Pancreas (tissue), 10 donors: ENCODE results near the gene OSBPL3. TPM values are rescaled to one million over a fixed set of nuclear protein-coding genes. Genes with fewer than 3 reads are reported as not detected.

ENCODE experiments used
- ATAC-seq, 4 donors: fragments of 200-7000 bp; cut with Tn5 transposase; one replicate each; pipeline versions ENCODE4 v1.8.0 to v1.9.1; 2020; ENCODE audit warnings: mild to moderate bottlenecking in 4 of 4, moderate library complexity in 4 of 4
- DNase-seq, 6 donors: peaks; one replicate each; pipeline ENCODE4 v3.0.0-alpha.2; 2020
- FAIRE-seq: peaks from 2 replicates; lab custom pipeline; 2012; peaks lifted over from hg19 to GRCh38; lab: Jason Lieb, UNC
- H3K27ac ChIP-seq, 4 donors: fragments of 200-600 bp; sonication (generic); 1 replicate in 3 of 4; 2 replicates in 1 of 4; pipeline versions ENCODE4 v1.5.0 to v1.8.0; 2020
- H3K27me3 ChIP-seq, 4 donors: fragments of 200-600 bp; one replicate each; pipeline ENCODE4 v1.8.0; 2021
- H3K36me3 ChIP-seq, 3 donors: fragments of 200-600 bp; sonication (generic) in 1 of 3; one replicate each; pipeline versions ENCODE4 v1.5.0 to v1.8.0; 2020 to 2021
- H3K4me1 ChIP-seq, 3 donors: fragments of 200-600 bp; one replicate each; pipeline ENCODE4 v1.8.0; 2021
- H3K4me3 ChIP-seq, 4 donors: fragments of 200-600 bp; sonication (generic) in 2 of 4; one replicate each; pipeline versions ENCODE4 v1.5.0 to v1.8.0; 2020 to 2021
- H3K9me3 ChIP-seq, 4 donors: fragments of 200-600 bp; one replicate each; pipeline ENCODE4 v1.8.0; 2021
- CTCF ChIP-seq, 4 donors: fragments of 200-600 bp; sonication (generic) in 3 of 4; IDR thresholded peaks; one replicate each; pipeline versions ENCODE4 v1.5.0 to v1.8.0; 2021; ENCODE audit warnings: antibody characterized with exemption in 4 of 4
- WGBS, 2 donors: extraction: QIAGEN DNeasy Blood & Tissue Kit; methylation state at CpG; one replicate each; pipeline ENCODE4 v1.1.7; 2013; 5-methylcytosine and 5-hydroxymethylcytosine counted together
- intact Hi-C, 3 donors: fragments of 100-400 bp; cut with DNase I; formaldehyde crosslinking; loops; one replicate each; pipeline versions ENCODE4 v1.11.1 to v1.14.2; 2022
- polyA plus RNA-seq, 2 donors: library from polyadenylated mRNA; stranded (reverse); fragments of 200-250 nt; gene quantifications; one replicate each; pipeline ENCODE4 v1.2.3, GENCODE V29; 2013
- total RNA-seq, 6 donors: library from RNA; stranded (reverse); fragmentation: NEBNext Ultra II Directional in 4 of 6; extraction: Animal tissue kit (Norgen Biotek cat#: 25700) in 4 of 6; gene quantifications; one replicate each; pipeline versions ENCODE4 v1.2.1 to v1.2.4, GENCODE V29; 2021 to 2023
- donor health status: healthy with polysubstance abuse.
- donor health status: DM: no; HTN: no; CAD: no; lungs with moderate emphysema.
- donor health status: DM: no; HTN: no; CAD: no.
- donor health status: control.
- donor health status: control.
- donor health status: Bipolar disorder and iron deficiency.
- donor health status: DM: yes; HTN: yes; CAD: no.
- donor health status: DM: no; HTN: no; CAD: no.
- donor health status: DM: no; HTN: no; CAD: no.
- donor health status: DM: yes; HTN: yes; CAD: no.

OSBPL3 gene
- total and polyA plus RNA-seq, 8 donors = 1.5 to 9.5 (median 3.9) TPM

GRCh38 chr7:24899905-24900304 is 80.1 kb downstream of the OSBPL3 start:
- DNase-seq = no peak
- Histone ChIP-seq H3K36me3 (no peaks in the 10 kb centered on the region), H3K4me3 (no peak overlapping the region), H3K27ac (no peak overlapping the region), H3K9me3 (no peaks in the 10 kb centered on the region), H3K4me1 (peaks cover 0 to 5% (median 4%) of the 10 kb centered on the region in 3 donors), H3K27me3 (no peaks in the 10 kb centered on the region)
- FAIRE-seq = no peak
- ATAC-seq = no peak
- no peak for TF ChIP-seq CTCF (IDR thresholded peaks at IDR 0.05)
- intact Hi-C loops = no loop called here
- 94 to 98% methylated on average over 4 of the region's 4 CpGs for WGBS, 2 donors

GRCh38 chr7:24899161-24899560 is 80.8 kb downstream of the OSBPL3 start:
- TF ChIP-seq CTCF (IDR thresholded peaks at IDR 0.05) = no peak
- H3K27me3 ChIP-seq = no peaks in the 10 kb centered on the region
- no peak overlapping the region for H3K4me3 ChIP-seq
- H3K27ac ChIP-seq = no peak overlapping the region
- H3K9me3 ChIP-seq = no peaks in the 10 kb centered on the region
- 91 to 100% methylated on average over 1 of the region's 1 CpG for WGBS, 2 donors
- peaks cover 0 to under 1% (median under 1%) of the 10 kb centered on the region in 3 donors for H3K4me1 ChIP-seq
- intact Hi-C loops = no loop called here
- FAIRE-seq (no peak), ATAC-seq (no peak), DNase-seq (no peak)
- H3K36me3 ChIP-seq = no peaks in the 10 kb centered on the region

- H3K36me3 ChIP-seq = no peaks in the 10 kb centered on the region
- no peaks in the 10 kb centered on the region for H3K4me1 ChIP-seq
- FAIRE-seq (no peak), ATAC-seq (no peak), DNase-seq (no peak)
- TF ChIP-seq CTCF (IDR thresholded peaks at IDR 0.05) = no peak
- no peak overlapping the region for H3K27ac ChIP-seq
- H3K4me3 ChIP-seq = no peak overlapping the region
- H3K27me3 ChIP-seq = no peaks in the 10 kb centered on the region
- H3K9me3 ChIP-seq = no peaks in the 10 kb centered on the region
- intact Hi-C loops = no loop called here
- WGBS, 2 donors = 92 to 98% methylated on average over 4 of the region's 4 CpGs
Measured at GRCh38 chr7:24898691-24899090, 81.3 kb downstream of the OSBPL3 start.

DNA sequence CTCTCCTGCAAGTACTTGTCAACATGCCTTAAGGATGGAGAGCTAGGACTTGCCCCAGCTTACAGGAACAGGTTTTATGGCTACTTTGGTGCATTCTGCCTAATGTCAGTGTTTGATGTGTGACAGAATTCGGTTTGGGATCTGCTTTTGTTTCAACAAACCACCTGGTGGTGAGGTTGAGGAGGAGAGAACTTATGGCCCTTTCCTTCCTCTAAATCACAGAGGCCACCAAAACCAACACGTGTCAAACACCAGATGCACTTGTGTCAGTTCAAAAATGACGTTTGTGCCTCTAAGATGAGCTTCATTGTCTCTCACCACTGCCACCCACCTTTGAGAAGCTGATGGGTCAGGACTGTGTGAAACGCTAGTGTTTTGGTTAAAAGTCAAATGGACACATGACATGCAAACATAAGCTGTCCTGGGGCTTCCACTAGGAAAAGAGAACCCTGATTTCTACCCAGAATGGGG is 83.9 kb downstream of the OSBPL3 start:
- Histone ChIP-seq H3K4me1 (no peaks in the 10 kb centered on the region), H3K36me3 (no peaks in the 10 kb centered on the region), H3K27ac (no peak overlapping the region), H3K4me3 (no peak overlapping the region), H3K27me3 (no peaks in the 10 kb centered on the region), H3K9me3 (no peaks in the 10 kb centered on the region)
- WGBS, 2 donors = 81% methylated on average over 4 of the region's 4 CpGs
- DNase-seq = no peak
- intact Hi-C loops = no loop called here
- FAIRE-seq = no peak
- TF ChIP-seq CTCF (IDR thresholded peaks at IDR 0.05) = no peak
- peak in 1 of 4 donors; percentile 18 for ATAC-seq

DNA sequence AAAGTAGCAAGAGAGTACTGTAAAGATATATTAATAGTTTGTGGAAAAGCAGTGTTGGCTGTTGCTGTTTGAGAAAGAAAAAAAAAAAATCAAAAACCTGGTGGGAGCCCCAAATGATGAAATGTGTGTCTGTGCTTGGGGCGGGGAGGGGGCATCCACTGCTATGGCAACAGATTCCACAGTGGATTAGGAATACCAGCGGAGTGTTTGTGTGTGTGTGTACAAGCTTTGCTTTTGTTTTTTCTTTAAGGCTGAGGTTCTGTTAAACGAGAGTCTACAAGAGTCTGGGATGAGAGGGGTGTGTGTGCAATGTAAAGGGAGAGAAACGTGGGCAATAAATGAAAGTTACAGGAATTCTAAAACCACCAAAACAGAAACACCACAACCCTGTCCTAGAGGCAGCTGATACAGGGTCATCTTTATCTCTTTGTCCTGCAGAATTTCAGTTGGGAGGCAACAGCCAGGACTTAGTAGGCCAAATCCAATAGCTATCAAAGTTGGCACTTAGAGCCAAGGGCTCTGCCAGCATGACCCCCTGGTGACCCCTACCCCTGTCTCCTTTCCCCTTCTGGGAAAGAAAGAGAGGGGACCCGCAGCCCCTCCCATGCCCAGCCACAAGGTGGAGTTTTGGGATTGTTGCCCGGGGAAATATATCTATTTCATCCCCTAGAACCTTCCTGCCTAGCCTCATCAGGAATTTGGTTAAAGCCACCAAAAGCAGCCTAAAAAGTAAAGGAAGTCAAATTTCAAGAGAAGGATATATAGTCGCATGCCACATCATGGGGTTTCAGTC is 85.4 kb downstream of the OSBPL3 start:
- no peaks in the 10 kb centered on the region for H3K36me3 ChIP-seq
- no peak overlapping the region for H3K27ac ChIP-seq
- 78 to 82% methylated on average over 7 of the region's 7 CpGs for WGBS, 2 donors
- H3K4me3 ChIP-seq = no peak overlapping the region
- no peaks in the 10 kb centered on the region for H3K4me1 ChIP-seq
- DNase-seq (no peak), FAIRE-seq (no peak), ATAC-seq (peak in 2 of 4 donors; percentile 49 to 58)
- intact Hi-C loops = no loop called here
- TF ChIP-seq CTCF (IDR thresholded peaks at IDR 0.05) = peak in 2 of 4 donors; percentile 6 to 9
- H3K9me3 ChIP-seq = no peaks in the 10 kb centered on the region
- H3K27me3 ChIP-seq = no peaks in the 10 kb centered on the region
